ENCODE measurements around the gene ARPC2.

ARPC2 gene

GRCh38 chr2:218217360-218218267 is 625 bp downstream of the ARPC2 start:
- DNase-seq: no peak

GRCh38 chr2:218218268-218219185 is 1.5 kb downstream of the ARPC2 start:
- DNase-seq: no peak

DNA sequence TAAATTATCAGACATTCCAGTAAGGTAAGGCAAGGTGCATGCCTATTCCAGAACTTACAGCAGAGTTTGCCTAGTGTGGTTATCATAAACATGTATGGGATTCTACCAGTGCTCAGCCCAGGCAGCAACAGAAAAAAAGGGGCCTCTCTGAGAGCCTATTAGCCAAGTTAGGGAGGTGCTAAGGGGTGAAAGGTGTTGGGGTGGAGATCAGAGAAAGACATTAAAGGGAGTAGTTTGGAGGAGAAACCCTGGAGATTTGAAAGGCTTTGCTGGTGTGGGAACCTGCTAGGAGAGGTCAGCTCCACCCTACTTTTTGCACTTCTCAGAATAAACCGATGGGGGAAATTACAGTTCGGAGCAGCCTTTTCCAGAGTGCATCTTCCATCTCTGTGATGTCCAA is 2.9 kb downstream of the ARPC2 start:
- DNase-seq: no peak

DNA sequence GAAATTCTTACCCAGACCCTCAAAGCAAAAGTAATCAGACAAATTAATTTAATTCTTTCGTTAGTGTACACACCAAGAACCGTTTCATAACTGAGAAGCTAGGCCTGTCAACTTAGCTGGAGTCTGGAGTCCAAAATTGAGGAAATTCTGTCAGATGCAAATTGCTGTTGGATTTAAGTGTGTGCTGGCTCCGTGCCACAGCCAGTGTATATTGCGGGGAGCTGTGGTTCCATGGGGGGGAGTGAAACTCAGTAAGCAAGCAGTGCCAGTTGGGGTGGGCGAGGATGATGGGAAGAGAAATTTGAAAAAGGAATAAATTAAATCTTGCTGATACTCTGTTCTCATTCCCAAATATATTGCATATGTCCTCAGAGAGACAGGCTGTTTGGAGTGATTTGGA is 4.0 kb downstream of the ARPC2 start:
- no peak for DNase-seq

DNA sequence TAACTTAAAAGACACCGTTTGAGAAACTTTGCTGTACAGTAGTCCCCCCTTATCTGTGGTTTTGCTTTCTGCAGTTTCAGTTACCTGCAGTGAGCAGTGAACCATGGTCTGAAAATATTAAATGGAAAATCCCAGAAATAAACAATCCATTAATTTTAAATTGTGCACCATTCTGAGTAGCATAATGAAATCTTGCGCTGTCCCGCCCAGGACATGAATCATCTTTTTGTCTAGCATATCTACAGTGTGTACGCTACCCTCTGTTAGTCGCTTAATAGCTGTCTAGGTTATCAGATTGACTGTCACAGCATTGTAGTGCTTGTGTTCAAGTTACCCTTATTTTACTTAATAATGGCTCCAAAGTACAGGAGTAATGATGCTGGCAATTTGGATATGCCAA is 6.1 kb downstream of the ARPC2 start:
- DNase-seq: no peak

DNA sequence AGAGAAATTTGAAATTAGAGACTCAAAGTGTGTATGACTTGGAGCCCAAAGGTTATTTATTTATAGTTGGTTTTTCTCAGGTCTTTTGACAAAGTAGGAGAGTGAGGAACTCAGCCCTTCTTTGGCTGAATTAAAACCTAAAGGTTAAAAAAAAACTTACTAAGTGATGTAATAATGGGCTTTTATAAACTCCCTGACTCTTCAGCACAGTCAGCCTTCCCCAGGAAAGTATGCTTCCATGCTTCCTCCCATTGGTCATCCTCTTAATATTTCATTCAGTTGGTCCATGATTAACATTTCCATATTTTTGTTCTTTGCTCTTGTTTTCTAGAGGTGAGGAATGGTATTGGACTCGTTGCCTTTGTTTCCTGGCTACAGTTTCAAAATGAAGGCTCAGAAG is 7.2 kb downstream of the ARPC2 start:
- no peak for DNase-seq

DNA sequence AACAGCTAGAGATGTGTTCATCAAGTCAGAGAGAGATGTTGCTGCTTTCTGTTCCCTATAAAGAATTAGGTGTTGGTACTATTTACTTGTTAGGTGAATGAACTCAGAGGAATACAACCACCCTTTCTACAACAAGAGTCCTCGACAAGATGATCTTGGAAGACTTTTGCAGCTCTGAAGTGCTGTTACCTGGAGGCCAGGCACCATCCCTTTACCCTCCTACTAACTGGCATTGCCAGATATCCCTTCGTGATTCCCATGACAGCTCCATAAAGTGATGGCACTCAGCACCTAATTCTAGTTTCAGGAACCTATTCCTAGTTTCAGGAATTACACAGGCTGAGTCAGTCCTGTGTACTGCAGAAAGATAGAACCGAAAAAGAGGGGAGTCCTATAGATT is 9.9 kb downstream of the ARPC2 start:
- DNase-seq: no peak

DNA sequence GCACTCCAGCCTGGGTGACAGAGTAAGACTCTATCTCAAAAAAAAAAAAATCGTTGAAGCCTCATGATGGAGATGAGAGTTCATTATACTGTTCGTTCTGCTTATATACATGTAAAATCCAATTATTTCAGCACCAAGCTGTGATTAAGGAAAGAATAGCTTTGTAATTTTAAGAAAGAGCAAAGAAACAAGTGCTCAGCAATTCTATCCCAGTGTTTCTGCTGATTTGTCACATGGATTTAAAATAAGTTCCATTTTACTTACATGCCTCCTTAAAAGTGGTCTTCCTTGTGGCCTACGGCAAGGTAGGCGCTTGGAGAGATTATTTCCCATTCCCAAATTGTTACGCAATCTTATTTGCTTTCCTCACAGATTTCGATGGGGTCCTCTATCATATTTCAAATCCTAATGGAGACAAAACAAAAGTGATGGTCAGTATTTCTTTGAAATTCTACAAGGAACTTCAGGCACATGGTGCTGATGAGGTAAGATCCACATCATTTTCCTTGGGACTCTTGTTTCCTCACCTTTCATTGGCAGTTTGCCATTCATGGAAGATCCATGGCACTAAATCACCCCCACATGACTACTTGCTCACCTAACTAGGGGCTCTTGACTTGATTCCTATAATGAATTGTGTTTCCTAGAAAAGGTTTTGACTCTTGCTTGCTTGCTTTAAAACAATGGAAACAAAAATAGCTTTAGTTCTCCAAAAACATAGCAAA is 11.5 kb downstream of the ARPC2 start:
- DNase-seq: no peak

- DNase-seq: no peak
These were observed 12.2 kb downstream of the ARPC2 start for GRCh38 chr2:218229239-218229638.

- no peak for DNase-seq
These were observed 12.9 kb downstream of the ARPC2 start for GRCh38 chr2:218229851-218230250.

- DNase-seq: no peak
These were observed 13.9 kb downstream of the ARPC2 start for GRCh38 chr2:218230882-218231281.

GRCh38 chr2:218233543-218233942 is 16.6 kb downstream of the ARPC2 start:
- DNase-seq: no peak

DNA sequence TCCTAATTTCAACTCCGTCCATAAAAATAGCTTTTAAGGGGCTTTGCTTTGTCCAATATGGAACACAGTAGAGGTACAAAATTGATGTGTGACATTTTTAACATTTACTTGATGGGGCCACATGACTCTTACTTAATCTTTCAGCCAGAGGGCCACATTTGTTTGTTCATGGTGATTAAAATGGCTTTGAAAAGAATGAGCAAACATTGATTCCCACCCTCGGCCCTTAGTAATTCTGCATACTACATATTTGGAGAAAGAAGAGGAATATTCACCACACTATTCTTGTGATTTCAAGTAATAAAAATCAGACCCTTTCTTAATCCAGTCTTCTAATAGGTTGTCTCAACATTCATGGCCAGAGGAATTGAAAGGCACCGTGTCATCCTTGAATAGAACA is 17.5 kb downstream of the ARPC2 start:
- no peak for DNase-seq

DNA sequence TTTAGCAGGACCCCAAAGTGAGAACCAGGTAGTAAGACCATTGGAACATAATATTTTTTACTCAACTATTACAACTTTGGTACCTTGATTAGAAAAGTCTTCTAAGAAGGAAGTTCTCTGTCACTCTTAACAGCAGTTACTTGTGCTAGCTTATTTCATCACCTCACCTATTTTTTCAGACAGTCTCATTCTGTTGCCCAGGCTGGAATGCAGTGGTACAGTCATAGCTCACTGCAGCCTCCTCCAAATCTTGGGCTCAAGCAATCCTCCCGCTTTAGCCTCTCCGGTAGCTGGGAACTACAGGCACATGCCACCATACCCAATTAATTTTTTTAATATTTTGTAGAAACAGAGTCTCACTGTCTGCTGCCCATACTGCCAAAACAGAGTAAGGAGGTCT is 18.0 kb downstream of the ARPC2 start:
- DNase-seq: no peak

- DNase-seq: no peak
These were observed 19.8 kb downstream of the ARPC2 start for GRCh38 chr2:218236829-218237228.

DNA sequence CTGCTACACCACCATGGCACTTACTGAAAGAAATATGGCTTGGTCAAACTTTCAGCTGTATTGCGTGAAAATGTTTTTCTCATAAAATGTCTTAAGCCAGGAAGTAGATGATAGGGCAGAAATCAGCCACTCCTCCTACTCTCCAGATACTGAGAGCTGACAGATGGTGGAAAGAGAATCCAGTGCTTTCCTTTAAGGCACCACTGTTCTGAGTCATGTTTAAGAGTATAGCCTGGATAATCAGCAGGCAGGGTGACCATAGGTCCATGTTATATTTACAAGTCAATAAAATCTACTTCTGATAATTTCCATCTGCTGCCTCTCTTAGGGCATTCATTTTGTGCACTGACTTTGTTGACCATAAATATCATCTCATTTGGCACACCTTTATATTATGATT is 21.9 kb downstream of the ARPC2 start:
- DNase-seq: no peak

DNA sequence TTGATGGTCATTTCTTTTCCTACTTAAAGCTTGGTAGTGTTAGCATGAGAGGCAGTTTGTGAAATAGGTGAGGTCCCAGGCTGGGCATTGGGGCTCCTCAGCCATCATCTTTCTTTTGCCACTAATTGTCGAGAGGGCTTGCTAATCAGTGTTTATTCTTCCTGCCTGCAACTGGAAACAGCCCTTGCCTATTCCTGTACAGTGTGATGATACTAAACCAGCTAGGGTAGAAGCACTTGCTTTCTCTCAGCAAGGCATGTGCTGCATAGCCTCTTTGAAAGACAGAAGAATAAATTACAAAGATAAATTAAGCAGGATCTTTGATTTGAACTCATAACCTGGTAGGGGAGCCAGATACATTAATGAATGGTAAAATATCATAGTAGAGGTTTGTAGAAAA is 27.2 kb downstream of the ARPC2 start:
- DNase-seq: no peak

- DNase-seq: no peak
These were observed 27.7 kb downstream of the ARPC2 start for GRCh38 chr2:218244665-218245064.

DNA sequence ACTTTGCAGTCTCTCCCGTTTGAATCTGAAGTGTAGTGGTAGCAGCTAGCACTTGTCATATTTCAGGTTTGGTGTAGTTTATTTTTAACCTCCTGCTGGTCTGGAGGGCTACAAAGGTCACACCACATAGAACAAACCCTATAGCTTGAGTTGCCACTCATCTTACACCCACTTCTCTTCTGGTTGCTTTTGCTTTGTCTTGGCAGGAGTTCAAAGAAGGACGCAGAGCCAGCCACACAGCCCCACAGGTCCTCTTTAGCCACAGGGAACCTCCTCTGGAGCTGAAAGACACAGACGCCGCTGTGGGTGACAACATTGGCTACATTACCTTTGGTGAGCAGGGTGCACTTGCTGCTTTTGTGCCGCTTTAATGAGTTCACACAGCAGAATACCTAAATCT is 28.2 kb downstream of the ARPC2 start:
- no peak for DNase-seq

GRCh38 chr2:218249691-218250090 is 32.7 kb downstream of the ARPC2 start:
- DNase-seq: no peak

DNA sequence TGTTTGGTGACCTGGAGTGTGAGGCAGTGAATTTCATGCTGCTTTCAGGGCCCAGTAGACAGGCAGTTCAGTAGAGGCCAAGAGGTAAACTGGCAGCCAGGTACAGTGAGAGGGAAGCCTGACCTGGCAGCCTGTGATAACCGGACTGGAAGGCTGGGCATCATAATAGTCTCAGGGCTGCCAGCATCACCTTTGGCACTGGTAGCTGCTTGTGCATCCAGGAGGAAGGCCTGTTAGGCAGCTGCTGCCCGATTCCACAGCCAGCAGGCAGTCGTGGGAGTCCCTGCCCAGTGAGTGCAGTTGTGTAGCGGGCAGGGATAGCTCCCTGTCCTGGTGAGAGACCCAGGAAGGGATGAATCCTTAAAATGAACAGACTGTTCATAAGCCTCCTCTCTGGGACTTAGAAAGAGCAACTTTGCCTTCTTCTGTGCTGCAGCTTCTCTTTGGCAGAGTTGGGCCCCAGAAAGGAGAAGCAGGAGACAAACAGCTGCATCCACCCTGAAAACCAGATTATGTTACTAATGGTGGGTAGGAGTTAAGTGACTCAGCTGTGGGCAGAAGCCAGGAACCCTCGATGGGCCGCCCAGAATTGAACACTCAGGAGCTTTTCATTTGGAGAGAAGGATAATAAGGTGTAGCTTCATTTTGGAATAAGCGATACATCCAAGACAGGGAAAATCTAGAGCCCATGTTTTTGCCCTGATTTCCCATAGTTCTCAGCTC is 35.7 kb downstream of the ARPC2 start:
- no peak for DNase-seq

DNA sequence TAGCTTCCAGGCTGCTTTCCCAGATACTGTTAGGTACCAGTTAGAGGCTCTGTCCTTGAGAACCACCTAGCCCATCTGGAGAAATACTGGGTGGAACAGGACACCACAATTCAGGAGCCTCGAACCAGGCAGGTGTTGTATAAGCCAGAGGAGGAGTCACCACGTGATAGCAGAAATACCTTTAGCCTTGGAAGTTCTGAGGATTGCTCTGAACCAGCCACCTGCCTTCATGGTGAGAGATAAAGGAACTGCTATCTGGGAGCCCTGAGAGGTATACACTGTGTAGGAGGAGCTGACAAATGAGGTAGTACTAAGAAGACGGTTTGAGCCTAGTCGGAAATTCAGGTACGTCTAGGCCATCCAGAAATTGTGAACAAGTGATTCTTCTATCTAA is 36.2 kb downstream of the ARPC2 start:
- DNase-seq: no peak

GRCh38 chr2:218255446-218255845 is 38.5 kb downstream of the ARPC2 start:
- DNase-seq: no peak

All from NCI-H2029 treated with DMSO at 0.1 percent for 48 hours (cell line).